Measurements from ENCODE around the gene ELOVL2. TPM values are rescaled to one million over a fixed set of nuclear protein-coding genes. Genes with fewer than 3 reads are reported as not detected.

ELOVL2 gene
- total RNA-seq, 1 experiment from 2014 or later, result not detected

GRCh38 chr6:11011787-11012234 is 32.3 kb downstream of the ELOVL2 start:
- Mint-ChIP-seq H3K4me1 (ENCODE audit: insufficient read depth, unreplicated experiment) (peaks cover 30% of the 10 kb centered on the region), H3K27ac (ENCODE audit: low read depth, unreplicated experiment) (no peak overlapping the region), H3K27me3 (ENCODE audit: insufficient read depth, unreplicated experiment) (no peaks in the 10 kb centered on the region), H3K36me3 (ENCODE audit: insufficient read depth, unreplicated experiment) (no peaks in the 10 kb centered on the region), H3K9me3 (ENCODE audit: unreplicated experiment) (no peaks in the 10 kb centered on the region), H3K4me3 (ENCODE audit: unreplicated experiment) (no peak overlapping the region)
- ChIA-PET CTCF (interaction anchor here (0.6 to 1.5 kb wide), 6 partner anchors 22 to 519 kb away, joined by 3 to 5 read pairs (median 4); no protein-coding TSS in a partner anchor), POLR2A (interaction anchor here (0.6 to 1.7 kb wide), 8 partner anchors 11 to 1263 kb away, joined by 3 to 4 read pairs (median 3); no protein-coding TSS in a partner anchor)
- no peak for TF ChIP-seq CTCF (IDR thresholded peaks at IDR 0.05; ENCODE audit: unreplicated experiment)
- intact Hi-C loops (cut with micrococcal nuclease), result no loop called here
- BruUV-seq (replicated peaks), result no TSS peak
- peak; percentile 86 for DNase-seq (ENCODE audit: unreplicated experiment)

- intact Hi-C loops (cut with micrococcal nuclease), result no loop called here
- no TSS peak for BruUV-seq (replicated peaks)
- Mint-ChIP-seq H3K4me1 (ENCODE audit: insufficient read depth, unreplicated experiment) (peaks cover 36% of the 10 kb centered on the region), H3K36me3 (ENCODE audit: insufficient read depth, unreplicated experiment) (no peaks in the 10 kb centered on the region), H3K27ac (ENCODE audit: low read depth, unreplicated experiment) (no peak overlapping the region), H3K9me3 (ENCODE audit: unreplicated experiment) (no peaks in the 10 kb centered on the region), H3K4me3 (ENCODE audit: unreplicated experiment) (no peak overlapping the region), H3K27me3 (ENCODE audit: insufficient read depth, unreplicated experiment) (no peaks in the 10 kb centered on the region)
- TF ChIP-seq CTCF (IDR thresholded peaks at IDR 0.05; ENCODE audit: unreplicated experiment), result no peak
- CTCF ChIA-PET, result interaction anchor here (0.6 to 1.3 kb wide), 4 partner anchors 12 to 496 kb away, joined by 4 to 7 read pairs (median 4); no protein-coding TSS in a partner anchor
- peak; percentile 62 for DNase-seq (ENCODE audit: unreplicated experiment)
- POLR2A ChIA-PET, result no interaction called here
Observed at GRCh38 chr6:11009353-11009752, 34.8 kb downstream of the ELOVL2 start.

GRCh38 chr6:11008821-11009220 is 35.3 kb downstream of the ELOVL2 start:
- intact Hi-C loops (cut with micrococcal nuclease), result no loop called here
- Mint-ChIP-seq H3K9me3 (ENCODE audit: unreplicated experiment) (no peaks in the 10 kb centered on the region), H3K27me3 (ENCODE audit: insufficient read depth, unreplicated experiment) (no peaks in the 10 kb centered on the region), H3K4me1 (ENCODE audit: insufficient read depth, unreplicated experiment) (peaks cover 36% of the 10 kb centered on the region), H3K4me3 (ENCODE audit: unreplicated experiment) (no peak overlapping the region), H3K36me3 (ENCODE audit: insufficient read depth, unreplicated experiment) (no peaks in the 10 kb centered on the region), H3K27ac (ENCODE audit: low read depth, unreplicated experiment) (peak overlapping the region; percentile 53)
- TF ChIP-seq CTCF (IDR thresholded peaks at IDR 0.05; ENCODE audit: unreplicated experiment), result no peak
- peak; percentile 36 for DNase-seq (ENCODE audit: unreplicated experiment)
- POLR2A ChIA-PET, result no interaction called here
- no TSS peak for BruUV-seq (replicated peaks)
- CTCF ChIA-PET, result interaction anchor here (0.6 to 0.9 kb wide), 3 partner anchors 13 to 497 kb away, joined by 4 to 7 read pairs (median 4); no protein-coding TSS in a partner anchor

- peak; percentile 49 for DNase-seq (ENCODE audit: unreplicated experiment)
- no peaks in the 10 kb centered on the region for H3K27me3 Mint-ChIP-seq (ENCODE audit: insufficient read depth, unreplicated experiment)
- CTCF ChIA-PET, result no interaction called here
- BruUV-seq (replicated peaks), result no TSS peak
- no peak overlapping the region for H3K4me3 Mint-ChIP-seq (ENCODE audit: unreplicated experiment)
- no peaks in the 10 kb centered on the region for H3K9me3 Mint-ChIP-seq (ENCODE audit: unreplicated experiment)
- POLR2A ChIA-PET, result interaction anchor here (0.5 to 0.9 kb wide), 2 partner anchors 15 to 1000 kb away, joined by 3 read pairs; no protein-coding TSS in a partner anchor
- H3K4me1 Mint-ChIP-seq (ENCODE audit: insufficient read depth, unreplicated experiment), result peaks cover 36% of the 10 kb centered on the region
- intact Hi-C loops (cut with micrococcal nuclease), result no loop called here
- peaks cover 6% of the 10 kb centered on the region for H3K36me3 Mint-ChIP-seq (ENCODE audit: insufficient read depth, unreplicated experiment)
- TF ChIP-seq CTCF (IDR thresholded peaks at IDR 0.05; ENCODE audit: unreplicated experiment), result no peak
- H3K27ac Mint-ChIP-seq (ENCODE audit: low read depth, unreplicated experiment), result peak overlapping the region; percentile 53
Observed at GRCh38 chr6:11007715-11008608, 36.1 kb downstream of the ELOVL2 start.

Data from MCF 10A (cell line).